ENCODE data around the gene OR5D13.

Gene OR5D13

DNA sequence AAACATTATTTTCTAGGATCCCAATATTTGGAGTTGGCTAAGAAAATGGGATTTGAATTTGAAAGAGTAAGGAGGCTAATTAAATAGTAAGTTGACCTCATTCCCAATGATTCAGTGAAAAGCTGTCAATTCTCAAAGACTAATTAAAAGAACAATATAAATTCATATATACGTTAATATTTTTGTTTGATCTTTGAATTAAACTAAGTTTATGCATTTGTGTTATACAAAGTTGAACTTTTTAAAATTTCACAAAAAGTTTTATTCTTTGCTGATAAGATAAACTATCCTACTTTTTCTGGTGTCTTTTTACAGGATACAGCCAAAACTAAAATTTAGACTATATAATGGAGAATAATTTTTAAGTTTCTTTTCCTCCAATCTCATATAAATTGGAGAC lies 37.8 kb downstream of the OR5D13 start, which contains the start of gene OR5L1:
Gene OR5L1 (plus strand): TSS at position 301 of the 400 bp plus-strand sequence. CDS start 100 bp downstream, outside the sequence.
- H3K4me3 ChIP-seq (ENCODE audit: low read depth, low read length) = no peak within 1 kb of the TSS
- TF ChIP-seq, protein P1, sequence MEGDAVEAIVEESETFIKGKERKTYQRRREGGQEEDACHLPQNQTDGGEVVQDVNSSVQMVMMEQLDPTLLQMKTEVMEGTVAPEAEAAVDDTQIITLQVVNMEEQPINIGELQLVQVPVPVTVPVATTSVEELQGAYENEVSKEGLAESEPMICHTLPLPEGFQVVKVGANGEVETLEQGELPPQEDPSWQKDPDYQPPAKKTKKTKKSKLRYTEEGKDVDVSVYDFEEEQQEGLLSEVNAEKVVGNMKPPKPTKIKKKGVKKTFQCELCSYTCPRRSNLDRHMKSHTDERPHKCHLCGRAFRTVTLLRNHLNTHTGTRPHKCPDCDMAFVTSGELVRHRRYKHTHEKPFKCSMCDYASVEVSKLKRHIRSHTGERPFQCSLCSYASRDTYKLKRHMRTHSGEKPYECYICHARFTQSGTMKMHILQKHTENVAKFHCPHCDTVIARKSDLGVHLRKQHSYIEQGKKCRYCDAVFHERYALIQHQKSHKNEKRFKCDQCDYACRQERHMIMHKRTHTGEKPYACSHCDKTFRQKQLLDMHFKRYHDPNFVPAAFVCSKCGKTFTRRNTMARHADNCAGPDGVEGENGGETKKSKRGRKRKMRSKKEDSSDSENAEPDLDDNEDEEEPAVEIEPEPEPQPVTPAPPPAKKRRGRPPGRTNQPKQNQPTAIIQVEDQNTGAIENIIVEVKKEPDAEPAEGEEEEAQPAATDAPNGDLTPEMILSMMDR (IDR thresholded peaks at IDR 0.05; ENCODE audit: low read depth, low read length) = no peak

DNA sequence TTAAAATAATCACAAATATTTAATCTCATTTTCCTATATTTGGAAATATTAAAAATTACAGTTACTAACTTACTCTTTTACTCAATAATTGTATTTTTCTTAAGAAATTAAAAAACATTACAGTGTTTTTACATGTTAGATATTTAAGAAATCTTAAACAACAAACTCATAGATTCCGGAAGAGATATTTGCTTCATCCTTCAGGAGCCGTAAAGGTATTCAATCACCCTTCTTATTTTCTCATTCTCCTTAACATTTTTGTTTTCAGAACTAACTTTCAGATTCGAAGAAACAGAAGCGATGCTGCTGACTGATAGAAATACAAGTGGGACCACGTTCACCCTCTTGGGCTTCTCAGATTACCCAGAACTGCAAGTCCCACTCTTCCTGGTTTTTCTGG lies 46.1 kb downstream of the OR5D13 start, which contains the start of gene OR5D18:
Gene OR5D18 (plus strand): TSS at position 301 of the 400 bp plus-strand sequence. CDS start 0 bp downstream, at position 301.
- TF ChIP-seq, protein P1 (IDR thresholded peaks at IDR 0.05; ENCODE audit: low read depth, low read length) = no peak
- no peak within 1 kb of the TSS for H3K4me3 ChIP-seq (ENCODE audit: low read depth, low read length)
